Right renal pelvis (tissue), 4 donors: ENCODE data around the gene PHF11. TPM values are rescaled to one million over a fixed set of nuclear protein-coding genes. Genes with fewer than 3 reads are reported as not detected.

Source experiments
- DNase-seq, 4 donors: peaks; one replicate each; pipeline ENCODE4 v3.0.0-alpha.2; 2013; ENCODE audit warnings: low read depth in 4 of 4, low spot score in 3 of 4, missing footprints in 1 of 4
- polyA plus RNA-seq, 4 donors: library from polyadenylated mRNA; unstranded; fragments of 120-200 nt; gene quantifications; one replicate each; pipeline ENCODE4 v1.2.1, GENCODE V29; 2013; ENCODE audit not compliant: insufficient read length in 4 of 4

PHF11 gene
- polyA plus RNA-seq, 4 donors = 26.8 to 42.5 (median 35.7) TPM

- DNase-seq = no peak
Measured at GRCh38 chr13:49497272-49497671, 1.5 kb downstream of the PHF11 start.

DNA sequence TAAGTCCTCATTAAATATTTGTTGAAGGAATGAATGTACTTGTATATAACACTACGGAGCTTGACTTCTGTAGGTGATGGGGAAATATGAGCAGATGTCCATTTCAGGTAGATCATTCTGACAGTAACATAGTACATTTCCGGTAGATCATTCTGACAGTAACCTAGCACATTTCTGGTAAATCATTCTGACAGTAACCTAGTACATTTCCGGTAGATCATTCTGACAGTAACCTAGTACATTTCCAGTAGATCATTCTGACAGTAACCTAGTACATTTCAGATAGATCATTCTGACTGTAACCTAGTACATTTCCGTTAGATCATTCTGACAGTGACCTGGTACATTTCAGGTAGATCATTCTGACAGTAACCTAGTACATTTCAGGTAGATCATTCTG lies 2.5 kb downstream of the PHF11 start:
- no peak for DNase-seq

DNA sequence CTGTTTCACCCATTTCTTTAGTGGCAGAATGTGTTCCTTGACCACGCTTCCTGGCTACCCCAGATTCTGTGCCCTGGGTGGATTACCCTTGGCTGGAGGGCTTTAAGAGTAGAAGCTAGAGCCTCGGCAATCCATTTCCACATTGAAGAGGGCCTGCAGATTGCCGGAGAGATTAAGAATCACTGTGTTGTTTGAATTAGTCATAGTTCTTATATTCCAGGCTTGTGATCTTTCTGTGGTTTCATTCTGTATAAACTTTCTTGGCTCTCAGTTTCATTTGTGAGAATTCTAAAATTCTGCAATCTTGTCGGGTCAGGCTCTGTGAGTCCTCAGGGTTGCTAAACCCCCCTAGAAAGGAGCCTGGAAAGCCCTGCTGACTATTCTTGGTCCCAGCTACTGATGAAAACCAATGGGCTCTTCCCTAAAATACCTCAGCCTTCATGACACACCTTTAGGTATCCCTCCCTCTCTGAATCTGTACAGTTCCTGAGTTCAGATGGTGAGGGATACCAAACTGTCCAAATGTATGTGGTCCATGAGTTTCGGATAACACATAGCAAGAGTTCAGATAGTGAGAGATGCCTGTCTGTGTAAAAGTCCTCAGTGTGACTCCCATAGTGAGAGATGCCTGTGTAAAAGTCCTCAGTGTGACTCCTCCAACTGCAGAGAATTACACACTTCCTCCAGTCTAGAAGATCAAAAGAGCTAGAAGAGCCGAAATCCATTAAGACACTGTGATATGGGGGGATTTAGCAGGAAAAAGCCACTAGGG lies 4.3 kb downstream of the PHF11 start:
- DNase-seq = no peak

DNA sequence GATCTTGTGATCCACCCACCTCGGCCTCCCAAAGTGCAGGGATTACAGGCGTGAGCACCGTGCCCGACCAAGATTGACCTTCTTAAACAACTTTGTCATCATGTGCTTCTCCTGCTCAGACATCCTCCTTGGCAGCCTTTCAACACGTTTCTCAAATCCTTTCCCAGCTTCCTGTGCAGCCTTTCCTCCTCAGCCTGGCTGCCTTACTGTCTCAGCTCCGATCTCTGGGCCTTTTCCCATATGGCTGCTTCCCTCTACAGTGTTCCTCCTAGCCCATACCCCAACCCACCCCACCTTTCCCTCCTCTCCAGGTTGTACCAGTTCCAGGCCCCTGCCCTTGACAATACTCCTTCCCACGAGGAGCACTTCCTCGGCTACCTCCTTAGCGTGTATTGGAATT lies 7.2 kb downstream of the PHF11 start:
- DNase-seq = no peak

DNA sequence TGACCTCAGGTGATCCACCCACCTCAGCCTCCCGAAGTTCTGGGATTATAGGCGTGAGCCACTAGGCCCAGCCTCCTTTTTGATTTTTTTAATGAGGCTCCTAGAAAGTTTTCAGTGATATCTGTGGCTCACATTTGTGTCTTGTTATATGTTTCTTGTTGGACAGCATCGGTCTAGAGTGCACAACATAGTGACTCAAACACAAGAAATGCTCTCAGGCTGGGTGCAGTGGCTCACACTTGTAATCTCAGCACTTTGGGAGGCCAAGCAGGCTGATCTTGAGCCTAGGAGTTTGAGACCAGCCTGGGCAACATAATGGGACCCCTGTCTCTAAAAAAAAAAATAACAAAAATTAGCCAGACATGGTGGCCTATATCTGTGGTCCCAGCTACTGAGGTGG lies 8.2 kb downstream of the PHF11 start:
- DNase-seq = no peak

DNA sequence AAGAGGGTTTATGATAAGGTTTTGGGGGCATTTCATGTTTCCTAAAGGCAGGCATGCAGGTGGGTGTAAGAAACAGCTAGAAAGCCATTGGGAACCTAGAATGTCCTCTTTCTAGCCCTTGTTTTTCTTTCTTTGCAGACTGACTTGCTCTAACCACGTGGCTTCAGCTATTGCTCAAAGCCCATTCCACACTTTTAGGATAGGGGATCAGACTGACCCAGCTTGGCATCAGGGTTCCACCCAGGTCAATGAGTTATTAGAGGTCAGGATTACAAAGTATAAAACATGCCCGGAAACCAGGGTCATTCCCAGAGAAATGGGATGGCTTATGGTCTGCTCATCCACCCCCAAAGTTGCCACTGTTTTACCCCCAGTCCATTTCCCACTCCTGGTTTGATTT lies 16.8 kb downstream of the PHF11 start:
- DNase-seq = no peak

DNA sequence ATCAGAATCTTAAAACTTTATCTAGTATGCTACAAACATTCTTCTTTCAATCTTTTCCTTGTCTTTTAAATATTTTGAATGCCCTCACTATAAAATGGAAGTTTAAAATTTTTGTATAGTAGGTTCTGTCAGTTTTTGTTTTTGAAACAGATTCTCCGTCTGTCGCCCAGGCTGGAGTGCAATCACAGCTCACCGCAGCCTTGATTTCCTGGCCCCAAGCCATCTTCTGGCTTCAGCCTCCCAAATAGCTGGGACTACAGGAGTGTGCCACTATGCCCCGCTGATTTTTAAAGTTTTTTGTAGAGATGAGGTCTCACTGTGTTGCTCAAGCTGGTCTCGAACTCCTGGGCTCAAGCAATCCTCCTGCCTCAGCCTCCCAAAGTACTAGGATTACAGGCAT lies 20.7 kb downstream of the PHF11 start:
- DNase-seq = no peak

DNA sequence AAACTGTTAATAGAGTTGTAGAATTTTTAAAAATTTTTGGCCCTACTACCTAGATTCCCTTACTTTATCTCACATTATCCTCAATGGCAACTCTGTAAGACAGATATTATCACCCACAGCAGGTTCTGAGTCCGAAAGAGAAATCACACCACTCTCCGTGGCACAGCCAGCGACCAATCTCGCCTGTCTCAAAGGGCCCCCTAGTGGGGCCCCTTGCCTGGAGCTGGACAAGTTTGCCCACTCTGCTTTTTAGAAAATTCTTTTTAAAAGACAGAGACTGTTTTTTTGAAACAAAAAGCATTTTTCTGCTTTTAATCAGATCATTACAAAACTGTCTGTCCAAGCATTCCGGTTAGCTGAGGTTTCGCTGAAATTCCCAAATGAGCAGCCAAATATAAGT lies 21.7 kb downstream of the PHF11 start:
- DNase-seq = no peak

DNA sequence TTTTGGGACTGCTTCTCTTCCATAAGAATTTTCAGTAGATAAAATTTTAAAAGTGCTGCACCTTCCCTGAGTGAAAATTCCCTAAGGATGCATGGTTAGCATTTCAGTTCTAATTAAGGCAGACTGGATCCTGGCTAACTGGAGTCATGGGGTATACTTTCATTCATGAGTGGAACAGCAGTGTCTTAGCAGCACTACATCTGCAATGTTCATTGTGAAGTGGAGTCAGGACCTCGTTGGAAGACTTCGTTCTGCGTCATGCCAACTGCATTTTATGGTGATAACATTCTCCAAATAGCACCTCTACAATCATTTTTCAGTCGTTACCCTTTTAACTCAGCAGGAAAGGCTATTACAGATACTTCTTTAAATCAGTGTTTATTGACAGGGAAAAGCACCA lies 25.5 kb downstream of the PHF11 start:
- no peak for DNase-seq

DNA sequence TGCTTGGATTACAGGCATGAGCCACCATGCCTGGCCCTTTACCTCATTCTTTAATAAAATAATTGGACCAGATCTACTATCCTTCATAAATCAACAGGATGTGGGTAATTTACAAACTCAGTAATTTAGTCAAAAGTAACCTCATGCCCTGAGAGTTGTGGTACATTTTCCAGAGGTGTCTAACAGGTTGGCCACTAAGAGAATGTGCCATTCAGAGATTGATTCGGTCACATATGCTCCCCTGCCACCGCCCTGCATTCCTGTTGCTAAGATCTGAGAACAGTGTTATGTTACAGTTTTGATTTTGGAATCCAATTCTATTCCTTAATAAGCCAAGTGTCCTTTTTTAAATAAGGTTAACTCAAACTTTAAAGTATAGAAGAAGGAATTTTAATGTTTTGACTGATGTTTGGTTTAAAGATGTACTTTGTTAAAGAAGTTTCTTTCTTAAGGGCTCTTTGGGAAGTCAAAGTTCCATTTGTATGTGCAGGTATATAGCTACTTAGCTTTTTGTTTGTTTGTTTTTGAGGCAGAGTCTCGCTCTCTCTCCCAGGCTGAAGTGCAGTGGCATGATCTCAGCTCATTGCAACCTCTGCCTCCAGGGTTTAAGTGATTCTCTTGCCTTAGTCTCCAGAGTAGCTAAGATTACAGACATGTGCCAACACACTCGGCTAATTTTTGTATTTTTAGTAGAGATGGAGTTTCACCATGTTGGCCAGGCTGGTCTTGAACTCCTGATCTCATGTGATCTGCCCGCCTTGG lies 29.2 kb downstream of the PHF11 start:
- DNase-seq = no peak

GRCh38 chr13:49527123-49527522 lies 31.4 kb downstream of the PHF11 start:
- DNase-seq = no peak

GRCh38 chr13:49528161-49528560 lies 32.4 kb downstream of the PHF11 start:
- DNase-seq = no peak

GRCh38 chr13:49530457-49530856 lies 34.7 kb downstream of the PHF11 start:
- DNase-seq = peak in 2 of 4 donors; percentile 14 to 28

- DNase-seq = peak in 2 of 4 donors; percentile 6 to 19
Measured at GRCh38 chr13:49532593-49532992, 36.8 kb downstream of the PHF11 start.

DNA sequence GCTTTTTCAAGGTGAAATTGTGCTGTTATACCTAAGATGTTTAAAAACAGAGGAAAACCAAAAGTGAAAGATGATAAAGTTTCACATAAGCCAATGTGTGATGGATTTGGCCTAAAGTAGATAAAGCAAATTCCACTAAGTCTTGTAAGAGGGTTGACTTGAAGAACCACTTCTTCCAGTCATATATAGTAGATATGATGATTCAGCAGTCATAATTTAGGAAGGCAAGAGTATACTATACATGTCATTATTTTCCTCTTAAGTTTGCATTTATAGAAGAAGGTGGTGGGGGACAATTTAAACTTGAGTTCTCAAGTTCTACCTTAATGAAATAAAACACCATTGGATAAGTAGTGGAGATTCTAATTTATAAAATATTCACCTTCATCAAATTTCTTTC lies 37.3 kb downstream of the PHF11 start:
- no peak for DNase-seq

- DNase-seq = no peak
Measured at GRCh38 chr13:49533591-49534269, 38.0 kb downstream of the PHF11 start.

DNA sequence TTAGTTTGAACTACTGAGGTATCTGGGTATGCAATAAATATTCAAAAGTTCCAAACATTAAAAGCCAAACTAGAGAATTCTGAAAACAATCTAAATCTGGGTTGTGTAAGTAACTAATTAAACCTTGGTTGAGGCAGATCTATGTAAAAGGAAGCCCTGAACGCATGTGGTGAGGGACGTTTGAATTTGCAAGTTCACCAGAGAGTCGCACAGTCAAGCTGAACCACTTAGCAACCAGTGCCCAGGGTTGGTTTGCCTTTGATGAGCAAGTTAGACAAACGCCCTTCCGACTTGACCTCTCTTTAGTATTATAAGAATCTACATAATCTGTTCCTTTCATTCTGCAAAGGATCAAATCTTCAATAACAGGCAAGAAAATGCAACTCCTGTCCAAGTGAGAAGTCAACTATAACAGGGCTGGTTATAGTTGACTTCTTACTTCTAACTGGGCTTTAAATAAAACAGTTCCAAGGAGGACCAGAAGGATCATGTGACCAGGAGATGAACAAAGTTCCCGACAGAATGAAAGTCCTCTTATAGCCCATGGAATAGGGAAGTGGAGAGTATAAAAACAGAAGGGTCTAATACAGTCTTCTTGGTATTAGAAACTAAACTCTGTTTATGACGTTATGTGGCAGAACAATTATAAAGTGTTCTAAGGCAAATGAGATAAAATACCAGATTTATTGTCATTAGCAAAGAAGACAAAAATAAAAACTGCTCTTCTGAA lies 40.6 kb downstream of the PHF11 start:
- no peak for DNase-seq

DNA sequence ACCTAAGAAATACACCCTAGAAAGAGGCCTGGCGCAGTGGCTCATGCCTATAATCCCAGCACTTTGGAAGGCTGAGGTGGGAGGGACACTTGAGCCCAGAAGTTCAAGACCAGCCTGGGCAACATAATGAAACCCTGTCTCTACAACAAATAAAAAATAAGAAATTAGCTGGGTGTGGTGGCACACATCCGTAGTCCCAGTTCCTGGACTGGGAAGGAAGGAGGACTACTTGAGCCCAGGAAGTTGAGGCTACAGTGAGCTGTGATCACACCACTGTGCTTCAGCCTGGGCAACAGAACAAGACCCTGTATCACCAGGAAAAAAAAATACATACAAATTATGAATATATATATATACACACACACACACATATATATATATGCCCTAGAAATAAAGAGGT lies 42.7 kb downstream of the PHF11 start:
- DNase-seq = no peak

- no peak for DNase-seq
Measured at GRCh38 chr13:49539313-49539712, 43.6 kb downstream of the PHF11 start.

DNA sequence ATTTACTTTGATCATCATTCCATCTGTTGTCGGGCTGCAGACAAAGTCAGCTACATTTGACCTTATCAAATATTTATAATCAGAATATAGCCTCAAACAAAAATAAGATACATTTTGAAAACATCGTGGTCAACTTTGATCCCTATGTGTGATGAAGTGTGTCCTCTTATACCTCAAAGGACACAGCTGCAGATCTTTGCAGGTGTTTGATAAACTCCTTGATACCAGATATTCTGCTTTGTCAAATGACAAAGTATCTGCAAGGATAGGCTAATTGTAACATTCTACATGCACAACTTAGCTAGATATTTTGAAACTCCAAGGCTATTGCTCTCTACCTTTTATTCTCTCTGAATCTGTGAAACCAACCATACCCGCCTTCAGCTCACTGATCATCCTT lies 44.0 kb downstream of the PHF11 start:
- no peak for DNase-seq

GRCh38 chr13:49540552-49540951 lies 44.8 kb downstream of the PHF11 start:
- no peak for DNase-seq
